HG02642 (cell line): ENCODE measurements around the gene ANXA3.
A peak's percentile ranks its signal among the peaks of the same experiment; 100 is the strongest.

Experiments used
- ATAC-seq: cut with Tn5 transposase; IDR thresholded peaks from one replicate; pipeline ENCODE4 v1.9.1; 2021; ENCODE audit warnings: mild to moderate bottlenecking; ENCODE audit not compliant: unreplicated experiment, poor library complexity

The ANXA3 gene

DNA sequence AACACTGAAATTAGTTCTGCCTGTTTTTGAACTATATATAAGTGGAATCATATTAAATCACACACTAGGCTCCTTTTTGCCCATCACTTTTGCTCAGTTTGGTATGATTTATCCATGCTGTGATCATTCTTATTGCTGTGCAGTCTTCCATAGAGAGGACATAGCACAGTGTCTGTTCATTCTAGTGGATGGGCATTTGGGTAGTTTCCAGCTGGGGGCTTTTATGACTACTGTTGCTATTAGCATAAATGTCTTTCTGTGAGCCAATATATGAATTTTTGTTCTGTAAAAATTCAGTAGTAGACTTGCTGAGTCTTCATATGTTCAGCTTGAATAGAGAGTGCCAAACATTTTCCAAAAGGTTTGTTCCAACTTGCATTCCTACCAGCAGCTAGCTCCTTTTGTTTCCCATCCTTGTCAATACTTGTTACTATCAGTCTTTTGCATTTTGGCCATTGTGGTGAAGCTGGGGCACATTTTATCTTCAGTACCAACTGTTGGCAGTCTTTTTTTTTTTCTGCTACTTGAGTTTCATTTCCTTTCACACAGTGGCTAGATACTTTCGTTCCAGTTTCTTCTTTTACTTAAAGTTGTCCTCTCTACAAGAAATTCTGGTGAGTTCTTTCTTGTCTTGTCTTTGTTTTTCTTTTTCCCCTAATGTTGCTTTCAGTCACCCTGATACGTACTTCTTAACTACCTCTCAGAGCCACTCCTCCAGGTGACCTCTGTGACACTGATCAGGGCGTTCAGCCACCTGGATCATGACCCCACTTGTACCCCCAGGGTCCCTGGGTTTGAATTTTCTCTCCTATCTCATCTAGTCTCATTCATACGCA lies 87.0 kb downstream of the ANXA3 start:
- peak; percentile 84 for ATAC-seq

DNA sequence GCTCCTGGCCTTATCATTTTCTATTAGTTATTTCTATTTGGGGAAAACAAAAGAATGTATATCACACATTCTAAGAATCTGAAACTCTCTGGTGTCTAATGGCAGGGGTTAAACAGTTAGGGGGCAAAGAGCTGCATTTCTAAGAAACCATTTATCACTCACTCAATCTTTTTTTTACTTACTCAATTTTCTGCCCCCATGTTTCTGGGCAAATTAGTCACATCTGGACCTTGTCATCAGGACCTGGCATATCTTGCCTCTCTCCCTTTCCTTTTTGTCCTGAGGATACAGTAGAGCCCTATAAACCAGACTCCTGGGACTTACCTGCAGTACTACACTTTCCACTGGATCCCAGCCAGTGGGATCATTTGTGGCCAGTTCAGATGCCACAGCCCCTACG lies 89.1 kb downstream of the ANXA3 start:
- ATAC-seq = no peak

DNA sequence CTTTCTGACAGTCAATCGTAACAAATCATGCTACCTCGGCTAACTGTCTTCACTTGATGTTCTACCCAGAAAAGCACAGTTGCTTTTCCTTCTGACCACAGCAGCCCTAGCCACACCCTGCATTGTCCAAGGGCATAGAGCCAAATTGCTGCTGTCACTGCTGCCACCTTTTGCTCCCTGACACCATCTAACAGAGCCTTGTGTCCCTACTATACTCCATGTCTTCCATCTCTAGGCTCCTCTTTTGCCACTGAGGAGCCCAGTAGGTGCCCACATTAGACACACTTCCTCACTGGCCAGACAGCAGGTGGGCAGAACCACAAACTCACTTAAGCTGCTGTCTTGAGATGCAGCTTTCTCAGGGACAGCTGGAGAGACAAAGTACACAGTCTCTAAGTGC lies 91.4 kb downstream of the ANXA3 start:
- ATAC-seq = no peak

DNA sequence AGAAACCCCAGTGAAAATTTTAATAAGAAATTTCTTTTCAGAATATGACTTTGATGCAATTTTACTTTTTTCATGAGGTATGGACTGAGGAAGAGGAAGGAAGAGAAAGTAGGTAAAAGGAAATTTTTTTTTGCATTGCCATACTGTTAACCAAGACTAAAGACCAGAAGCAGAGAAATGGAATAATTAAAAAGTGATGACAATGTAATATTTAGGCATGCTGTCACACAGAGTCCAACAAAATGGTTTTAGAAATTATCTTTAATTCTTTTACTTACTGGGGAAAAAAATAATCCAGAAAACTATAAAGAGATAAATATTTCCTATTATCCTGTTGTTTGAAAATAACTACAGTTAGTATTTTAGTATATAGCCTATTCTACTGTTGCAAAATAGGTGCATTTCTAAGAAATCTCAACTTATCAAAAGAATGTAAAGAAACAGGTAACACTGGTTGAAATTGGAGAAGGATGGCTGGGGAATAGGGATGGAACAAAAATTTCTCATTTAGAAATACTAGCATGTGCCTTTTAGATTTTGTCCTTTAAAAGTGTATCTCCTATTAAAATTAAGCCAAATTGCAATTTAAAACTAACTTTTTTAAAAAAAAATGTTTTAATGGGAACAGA lies 92.6 kb downstream of the ANXA3 start:
- ATAC-seq = no peak

DNA sequence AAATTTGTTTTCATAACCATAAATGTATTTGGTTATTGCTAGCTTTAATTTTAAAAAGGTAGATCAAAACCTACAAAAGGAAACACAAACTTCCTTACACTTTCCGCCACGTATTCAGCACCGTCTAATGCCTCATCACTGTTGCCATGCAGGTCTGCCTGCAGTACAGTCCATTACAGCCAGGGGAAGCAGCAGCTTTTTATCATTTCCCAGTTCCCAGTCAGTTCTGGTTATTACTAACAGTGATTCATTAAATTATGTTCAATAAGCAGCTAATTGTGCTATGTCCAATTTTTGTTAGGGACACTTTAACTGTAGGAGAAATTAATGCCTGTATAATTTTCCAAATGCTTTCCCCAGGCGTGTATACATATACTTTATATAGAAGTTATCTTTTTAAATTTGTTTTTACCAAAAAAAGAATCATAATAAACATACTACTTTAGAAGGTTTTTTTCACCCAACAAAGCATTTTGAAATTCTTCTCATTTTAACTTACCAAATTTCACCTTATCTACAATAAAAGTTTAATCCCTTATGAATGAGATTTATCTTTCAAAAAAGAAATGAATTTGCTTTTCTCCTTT lies 93.3 kb downstream of the ANXA3 start:
- peak; percentile 94 for ATAC-seq

DNA sequence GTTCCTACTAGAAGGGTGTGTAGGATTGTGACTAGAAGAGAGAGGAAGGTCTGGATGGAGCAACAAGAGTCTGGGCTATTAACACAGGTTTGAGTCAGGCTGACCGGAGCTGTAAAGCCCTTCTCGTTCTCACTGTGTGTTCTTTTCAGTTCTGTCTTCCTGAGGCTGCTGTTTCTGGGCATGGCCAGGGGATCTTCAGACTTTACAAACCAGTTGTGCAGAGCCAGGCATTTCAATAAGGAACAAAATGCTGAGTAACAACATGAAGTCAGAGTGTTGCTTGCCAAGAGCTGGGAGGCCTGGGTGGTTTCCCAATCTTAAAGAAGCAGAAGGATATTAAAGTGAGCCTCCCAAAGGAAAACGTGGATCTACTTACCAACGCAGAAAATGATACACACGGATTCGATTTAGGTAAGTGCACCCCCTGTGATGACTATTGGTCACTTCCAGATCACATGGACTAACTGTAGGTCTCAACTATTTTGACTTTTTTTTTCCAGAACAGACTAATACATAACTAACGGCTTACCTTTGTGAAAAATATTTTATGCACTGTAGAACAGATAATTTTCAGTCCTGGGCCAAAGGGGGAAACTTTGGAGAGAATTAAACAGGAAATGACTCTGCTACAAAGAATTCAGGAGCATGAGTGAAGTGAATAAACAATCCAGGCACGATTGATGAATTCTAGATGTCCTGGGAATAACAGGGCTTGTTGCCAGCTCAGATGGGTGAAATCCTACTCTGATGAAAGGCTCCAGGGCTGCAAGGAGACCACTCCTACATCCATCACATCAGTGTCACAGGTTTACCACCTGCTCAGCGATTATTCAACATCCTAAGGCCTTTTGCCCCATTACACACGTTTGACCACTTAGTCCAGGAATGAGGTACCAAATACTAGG lies 94.5 kb downstream of the ANXA3 start:
- ATAC-seq = no peak

DNA sequence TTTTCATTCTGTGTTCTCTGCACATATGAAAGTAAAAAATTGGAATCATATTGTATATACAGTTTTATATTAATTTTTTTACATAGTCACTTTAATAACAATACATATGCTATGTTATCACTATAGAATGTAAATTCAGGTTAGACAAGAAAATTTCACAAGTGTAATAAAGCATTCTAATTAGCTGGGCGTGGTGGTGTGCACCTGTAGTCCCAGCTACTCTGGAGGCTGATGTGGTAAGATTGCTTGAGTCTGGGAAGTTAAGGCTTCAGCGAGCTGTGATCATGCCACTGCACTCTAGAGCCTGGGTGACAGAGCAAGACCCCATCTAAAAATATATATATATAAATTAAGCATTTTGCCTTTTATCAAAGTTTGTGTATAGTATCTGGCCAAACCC lies 95.7 kb downstream of the ANXA3 start:
- ATAC-seq = no peak

DNA sequence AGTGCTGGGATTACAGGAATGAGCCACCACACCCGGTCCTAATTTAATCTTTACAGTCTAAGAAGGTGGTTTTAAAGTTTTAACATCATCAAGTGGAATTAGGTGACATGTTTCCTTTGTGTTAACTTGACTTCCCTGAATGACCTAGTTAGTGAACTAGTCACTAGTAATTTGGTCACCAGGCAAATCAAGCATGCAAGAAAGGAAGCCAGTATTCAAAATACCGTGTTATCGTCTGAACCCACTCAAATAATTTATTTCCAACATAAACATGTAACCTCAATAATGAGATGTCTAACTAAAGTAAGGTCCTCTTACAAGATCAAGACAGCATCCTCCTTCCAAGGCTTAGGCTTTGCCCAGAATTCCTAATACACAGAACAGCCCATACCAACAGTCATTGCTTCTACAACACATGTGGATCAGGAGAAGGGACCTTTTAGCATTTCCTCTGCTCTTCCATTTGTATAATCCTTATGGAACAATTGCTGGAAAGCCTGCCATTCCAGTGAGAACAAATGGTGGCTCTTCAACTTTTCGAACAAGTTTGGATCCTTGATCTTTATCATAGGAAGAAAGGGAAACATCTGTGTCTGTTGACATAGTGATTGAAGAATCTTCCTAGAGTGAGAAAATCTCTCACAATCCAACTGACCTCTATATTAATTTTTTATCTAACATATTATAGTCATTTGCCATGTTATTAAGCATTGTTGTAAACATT lies 97.2 kb downstream of the ANXA3 start:
- no peak for ATAC-seq

DNA sequence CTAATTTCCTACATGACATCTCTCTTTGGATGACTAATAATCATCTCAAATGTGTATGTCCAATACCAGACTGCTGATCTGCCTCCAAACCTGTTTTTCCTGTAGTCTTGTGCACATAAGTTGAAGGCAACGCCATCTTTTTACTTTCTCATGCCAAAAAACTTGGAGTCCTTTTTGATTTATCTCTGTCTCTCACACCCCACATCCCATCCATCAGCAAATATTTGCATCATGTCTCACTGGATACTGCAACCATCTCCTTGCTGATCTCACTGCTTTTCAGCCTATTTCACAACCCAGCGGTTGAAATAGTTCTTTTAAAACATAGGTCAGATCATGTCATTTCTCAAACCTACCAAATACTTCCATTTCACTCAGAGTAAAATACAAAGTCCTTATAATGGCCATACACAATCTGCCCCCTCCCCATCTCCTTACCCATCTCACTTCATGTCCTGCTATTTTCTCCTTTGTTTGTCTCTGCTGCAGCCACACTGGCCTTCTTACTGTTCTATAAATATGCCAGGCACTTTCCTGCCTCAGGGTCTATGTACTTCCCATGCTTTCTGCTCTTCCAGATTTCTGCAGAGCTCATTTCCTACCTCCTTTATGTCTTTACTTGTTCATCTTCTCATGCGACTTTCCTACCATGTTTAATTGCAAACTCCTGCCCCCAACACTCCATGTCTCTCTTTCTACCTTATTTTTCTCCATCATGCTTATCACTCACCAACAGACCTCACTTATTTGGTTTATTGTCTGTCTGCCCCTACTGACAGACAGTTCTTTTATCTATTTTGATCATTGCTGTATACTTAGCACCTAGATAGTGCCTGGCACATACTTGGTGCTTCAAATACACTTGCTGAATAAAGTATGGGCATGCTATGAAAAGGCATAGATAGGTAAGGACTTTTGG lies 98.8 kb downstream of the ANXA3 start:
- no peak for ATAC-seq

DNA sequence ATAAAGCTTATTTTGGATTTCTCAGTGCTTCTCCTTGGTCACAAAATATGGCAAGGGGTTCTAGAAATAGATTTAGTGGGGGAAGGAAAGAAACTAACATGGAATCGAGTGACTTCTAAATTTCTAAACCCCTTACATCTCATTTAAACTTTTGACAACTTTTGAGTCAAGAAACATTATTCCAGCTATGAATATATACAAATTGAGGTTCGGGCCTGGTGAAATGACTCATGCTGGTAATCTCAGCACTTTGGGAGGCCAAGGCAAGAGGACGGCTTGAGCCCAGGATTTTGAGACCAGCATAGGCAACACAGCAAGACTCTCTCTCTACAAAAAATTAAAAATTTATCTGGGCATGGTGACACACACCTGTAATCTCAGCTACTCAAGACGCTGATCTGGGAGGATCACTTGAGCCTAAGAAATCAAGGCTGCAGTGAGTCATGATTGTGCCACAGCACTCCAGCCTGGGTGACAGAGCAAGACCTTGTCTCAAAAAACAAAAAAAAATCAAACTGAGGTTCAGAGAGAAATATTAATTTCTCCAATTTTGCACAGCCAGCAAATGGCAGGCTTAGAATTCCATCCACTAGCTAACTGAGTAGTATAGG lies 99.8 kb downstream of the ANXA3 start:
- ATAC-seq = no peak

DNA sequence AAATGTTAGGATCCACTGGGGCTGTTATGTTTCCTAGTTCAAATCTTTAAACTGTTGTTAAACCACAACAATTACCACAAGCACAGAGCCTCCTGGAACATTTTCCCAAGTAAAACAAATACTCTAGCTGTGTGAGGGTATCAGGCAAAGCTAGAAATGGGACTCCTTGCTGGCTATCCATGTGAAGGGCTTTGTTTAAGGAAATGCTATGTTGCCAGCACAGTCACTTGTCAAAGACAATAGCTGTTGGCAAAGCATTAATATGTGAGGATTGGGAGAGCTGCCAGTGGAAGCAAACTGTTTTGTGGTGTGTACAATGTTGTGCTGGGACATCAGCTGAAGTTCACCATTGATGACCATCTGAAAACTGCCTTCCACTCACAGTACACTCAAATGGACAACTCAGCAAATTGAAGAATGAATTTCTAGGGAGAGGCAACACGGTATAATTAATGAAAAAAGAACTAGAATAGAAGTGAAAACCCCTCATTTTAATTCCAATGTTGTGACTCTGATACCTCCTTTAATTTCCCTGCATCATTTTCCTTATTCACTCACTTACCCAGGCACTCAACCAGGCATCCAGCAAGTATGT lies 100.8 kb downstream of the ANXA3 start:
- no peak for ATAC-seq

DNA sequence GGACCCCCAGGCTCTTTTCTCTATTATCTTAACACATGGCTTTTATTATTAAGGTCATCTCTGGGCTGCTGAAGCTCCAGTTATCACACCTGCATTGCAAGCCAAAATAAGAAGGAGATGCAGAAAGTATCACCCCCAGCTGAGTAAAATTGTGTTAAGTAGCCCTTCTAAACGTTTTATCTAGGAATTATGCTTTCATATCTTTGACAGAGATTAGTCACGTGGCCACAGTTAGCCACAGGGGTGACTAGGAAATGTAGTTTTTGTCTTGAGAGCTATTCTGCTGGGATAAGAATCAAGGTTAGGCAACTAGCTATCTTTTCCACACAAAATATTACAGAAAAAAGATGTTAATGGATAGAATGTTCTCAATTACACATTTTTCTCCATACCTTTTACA lies 102.1 kb downstream of the ANXA3 start:
- no peak for ATAC-seq

DNA sequence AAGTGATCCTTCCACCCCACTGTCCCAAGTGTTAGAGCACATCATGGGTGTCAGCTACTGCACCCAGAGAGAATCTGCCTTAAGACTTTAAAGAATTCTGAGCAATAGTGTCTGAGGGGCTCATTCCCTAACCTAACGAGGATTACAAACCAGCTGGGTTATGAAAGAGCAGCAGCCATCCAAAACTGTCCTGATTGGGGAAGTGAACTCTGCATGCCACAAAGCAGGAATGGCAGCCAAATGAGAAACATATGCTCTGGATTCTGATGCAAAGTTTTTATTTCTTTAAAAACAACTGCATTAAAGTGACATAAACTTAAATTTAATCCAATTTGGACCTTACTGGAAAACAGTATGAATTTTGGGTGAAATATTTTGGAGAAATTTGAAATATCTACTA lies 103.2 kb downstream of the ANXA3 start:
- no peak for ATAC-seq

DNA sequence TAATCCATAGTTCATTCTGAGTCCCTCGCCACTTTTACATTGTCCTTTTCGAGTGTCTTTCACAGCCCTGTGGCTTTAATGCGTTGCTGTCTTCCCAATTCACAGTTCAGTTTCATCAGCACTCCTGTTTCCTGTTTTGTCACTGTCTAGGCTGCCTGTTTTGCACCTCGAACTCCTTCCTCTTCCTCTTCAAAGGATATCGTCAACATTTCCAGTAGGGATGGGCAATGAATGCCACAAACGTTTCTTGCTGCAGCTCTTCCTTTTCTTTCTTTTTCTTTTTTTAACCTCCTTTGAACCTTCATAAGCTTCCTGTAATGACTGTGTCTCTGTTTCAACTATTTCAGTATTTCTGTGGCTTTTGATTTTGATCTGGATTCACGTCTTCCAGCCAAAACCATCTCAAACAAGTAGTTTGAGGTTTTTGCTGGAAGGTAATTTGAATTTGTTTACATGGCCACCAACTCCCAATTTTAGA lies 105.4 kb downstream of the ANXA3 start:
- peak; percentile 39 for ATAC-seq

DNA sequence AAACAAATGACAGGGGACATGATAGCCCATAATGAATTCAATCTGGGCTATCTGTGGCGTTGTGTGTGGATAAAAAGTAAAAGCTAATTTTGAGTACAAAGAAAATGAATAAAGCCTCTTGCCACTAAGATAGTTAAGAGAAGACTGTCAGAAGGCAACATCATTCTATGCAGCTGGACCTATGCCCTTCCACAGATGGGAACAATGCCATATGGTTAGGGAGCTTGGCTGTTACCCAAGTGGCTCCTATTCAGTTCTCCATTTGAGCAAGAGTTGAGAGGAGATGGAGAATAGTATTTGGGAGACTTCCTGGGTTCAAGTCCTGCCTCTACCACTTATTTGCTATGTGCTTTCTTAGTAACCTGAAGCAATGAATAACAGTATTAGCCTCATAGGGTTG lies 107.7 kb downstream of the ANXA3 start:
- ATAC-seq = no peak

DNA sequence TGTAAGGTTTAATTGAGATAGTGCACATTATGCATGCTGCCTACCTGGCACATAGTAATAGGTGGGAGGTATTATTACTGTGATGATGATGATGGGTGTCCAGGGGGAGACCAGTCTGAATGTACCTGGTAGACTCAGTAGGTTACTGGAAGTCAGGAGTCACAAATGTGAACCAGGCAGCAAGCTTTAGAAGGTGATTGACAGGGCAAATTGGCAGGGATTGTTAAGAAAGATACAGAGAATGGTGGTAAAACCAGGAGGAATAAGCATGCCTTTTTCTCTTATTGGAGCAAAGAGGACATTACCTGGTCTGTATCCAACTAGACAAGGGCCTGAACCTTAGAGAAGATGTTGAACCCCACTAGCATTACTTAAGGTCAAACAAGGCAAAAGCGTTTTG lies 108.1 kb downstream of the ANXA3 start:
- no peak for ATAC-seq
